ENCODE measurements around the gene ILKAP. TPM values are rescaled to one million over a fixed set of nuclear protein-coding genes. Genes with fewer than 3 reads are reported as not detected.

Gene ILKAP
- total and polyA plus RNA-seq, 2 of the 4 experiments (the other 2 are of a cell fraction), result 13.3 to 44.2 TPM

GRCh38 chr2:238170386-238171071 is 33.0 kb downstream of the ILKAP start:
- peaks cover 41% of the 10 kb centered on the region for H3K9me1 ChIP-seq (ENCODE audit: insufficient read depth, low read length)
- no peak for ATAC-seq (ENCODE audit: low read depth)
- no peak overlapping the region for H3K4me3 ChIP-seq (ENCODE audit: insufficient read depth, low read depth, low read length)
- H3K23ac ChIP-seq (ENCODE audit: low read depth, low read length), result peak overlapping the region; percentile 26; the same call in 1 of the 2 replicates
- no TSS peak for BruUV-seq (replicated peaks)
- H3K79me1 ChIP-seq (ENCODE audit: low read depth in 1 of 2, low read length in 2 of 2), result peaks cover 13 to 53% of the 10 kb centered on the region in 2 experiments; a peak in 3 of 4 replicates
- H4K91ac ChIP-seq (ENCODE audit: insufficient read depth, low read depth, low read length), result peak overlapping the region; percentile 90
- peaks cover 8% of the 10 kb centered on the region for H4K20me1 ChIP-seq (ENCODE audit: insufficient read depth, low read length)
- in situ Hi-C loops (cut with MboI; ENCODE audit: low sequenced_read_pairs), result no loop called here
- H2BK120ac ChIP-seq (ENCODE audit: low read depth, low read length), result peak overlapping the region; percentile 93
- peak overlapping the region; percentile 33 for H2AK9ac ChIP-seq (replicated peaks; ENCODE audit: low read depth, low read length, poor library complexity)
- peak overlapping the region; percentile 100 for H2BK5ac ChIP-seq (ENCODE audit: low read depth, low read length, poor library complexity, severe bottlenecking)
- peak overlapping the region; percentile 93 for H3K56ac ChIP-seq (ENCODE audit: extremely low read depth, insufficient read depth, low read length)
- H3K4me1 ChIP-seq (ENCODE audit: control insufficient read depth, insufficient read depth, low read length), result peaks cover 31% of the 10 kb centered on the region
- peak overlapping the region; percentile 47 for H3K9ac ChIP-seq (ENCODE audit: low read depth, low read length)
- peak overlapping the region; percentile 21 for H3K4me2 ChIP-seq (ENCODE audit: low read depth, low read length)
- H3K14ac ChIP-seq (replicated peaks; ENCODE audit: low read depth, low read length), result peak overlapping the region; percentile 94
- no peak for TF ChIP-seq RCOR1 (IDR thresholded peaks at IDR 0.05; ENCODE audit: insufficient replicate concordance, low read length)
- TF ChIP-seq SMC3 (IDR thresholded peaks at IDR 0.05; ENCODE audit: low read depth, low read length), result no peak
- no peak for TF ChIP-seq CHD1 (IDR thresholded peaks at IDR 0.05; ENCODE audit: low read depth, low read length)
- TF ChIP-seq BHLHE40 (IDR thresholded peaks at IDR 0.05; ENCODE audit: low read depth, low read length), result no peak
- TF ChIP-seq RFX5 (IDR thresholded peaks at IDR 0.05; ENCODE audit: low read depth, low read length), result no peak
- TF ChIP-seq ELK1 (IDR thresholded peaks at IDR 0.05; ENCODE audit: borderline replicate concordance, low read depth, low read length), result no peak
- no peak for TF ChIP-seq CEBPB (IDR thresholded peaks at IDR 0.05; ENCODE audit: low read depth, low read length)
- no peak for TF ChIP-seq MAZ (IDR thresholded peaks at IDR 0.05; ENCODE audit: borderline replicate concordance, low read depth, low read length)
- peak overlapping the region; percentile 99; the same call in 2 of the 3 replicates for H2BK15ac ChIP-seq (ENCODE audit: low read depth, low read length)
- ChIA-PET POLR2A (ENCODE audit: unreplicated experiment) (no interaction called here), CTCF (interaction anchor here (0.6 kb wide), 1 partner anchor 38 kb away, joined by 3 read pairs; no protein-coding TSS in a partner anchor)
- H3K27me3 ChIP-seq (ENCODE audit: control insufficient read depth, insufficient read depth, low read length), result no peaks in the 10 kb centered on the region
- peak overlapping the region; percentile 99 for H3K4ac ChIP-seq (ENCODE audit: low read depth, low read length)
- DNase-seq, result no peak
- 100% methylated on average over 1 of the region's 21 CpGs; no CpG with 5 or more reads in 1 of the 2 experiments for WGBS, 2 experiments (ENCODE audit: extremely low coverage in 2 of 2, insufficient read length in 1 of 2)
- H2BK20ac ChIP-seq (ENCODE audit: low read depth, low read length), result peak overlapping the region; percentile 88
- H3K36me3 ChIP-seq (ENCODE audit: control insufficient read depth, insufficient read depth, low read length), result peaks cover 45% of the 10 kb centered on the region
- peak overlapping the region; percentile 98 for H2AK5ac ChIP-seq (ENCODE audit: low read depth, low read length)
- peak overlapping the region; percentile 33 to 67 for H4K8ac ChIP-seq (ENCODE audit: low read depth in 2 of 2, low read length in 2 of 2)
- intact Hi-C loops (cut with micrococcal nuclease), result loop anchor here (10.0 kb wide), 1 partner anchor 176 kb away; no protein-coding TSS in a partner anchor
- dilution Hi-C loops (cut with HindIII; ENCODE audit: low sequenced_read_pairs, unreplicated experiment), result no loop called here
- peak overlapping the region; percentile 98 for H4K5ac ChIP-seq (ENCODE audit: low read depth, low read length)
- H3K9me3 ChIP-seq (ENCODE audit: control insufficient read depth, insufficient read depth, low read length), result no peaks in the 10 kb centered on the region
- peak overlapping the region; percentile 97 for H3K27ac ChIP-seq (ENCODE audit: insufficient read depth, low read length)
- peak overlapping the region; percentile 97 for H3K18ac ChIP-seq (ENCODE audit: low read depth, low read length)
- no peak overlapping the region for H2AFZ ChIP-seq (replicated peaks; ENCODE audit: low read length, poor library complexity)
